Measurements from ENCODE around the gene ANKEF1.

- TF ChIP-seq POLR2A (IDR thresholded peaks at IDR 0.05) (no peak), EP300 (IDR thresholded peaks at IDR 0.05) (no peak), CTCF (IDR thresholded peaks at IDR 0.05) (no peak)
Observed at GRCh38 chr20:10022625-10023024, 12.2 kb upstream of the ANKEF1 start.
